GM13976 (cell line): ENCODE data around the gene IFITM10.

Experiments
- DNase-seq: peaks from one replicate; pipeline ENCODE4 v3.0.0; 2012; ENCODE audit warnings: low spot score
- CTCF ChIP-seq: IDR thresholded peaks from 2 replicates; pipeline ENCODE4 v1.5.1; 2012; ENCODE audit warnings: borderline replicate concordance, mild to moderate bottlenecking; ENCODE audit not compliant: insufficient read depth; ENCODE audit errors: extremely low read depth, missing control alignments, control extremely low read depth
- in situ Hi-C: fragments of 300-500 bp; cut with MboI; formaldehyde crosslinking; loops from one replicate; pipeline ENCODE4 v1.12.0; 2022; ENCODE audit warnings: low sequenced_read_pairs, mixed read lengths, inconsistent platforms; ENCODE audit not compliant: unreplicated experiment

The IFITM10 gene

GRCh38 chr11:1754376-1755150 is 4.2 kb upstream of the IFITM10 start:
- in situ Hi-C loops = no loop called here
- no peak for TF ChIP-seq CTCF

GRCh38 chr11:1753929-1754305 is 3.5 kb upstream of the IFITM10 start:
- TF ChIP-seq CTCF = no peak
- in situ Hi-C loops = no loop called here
- no peak for DNase-seq

More at GRCh38 chr11:1754376-1755150, 4.2 kb upstream of the IFITM10 start:
- DNase-seq = no peak

GRCh38 chr11:1753229-1753928 is 3.0 kb upstream of the IFITM10 start:
- no peak for DNase-seq
- no peak for TF ChIP-seq CTCF
- in situ Hi-C loops = no loop called here

- in situ Hi-C loops = no loop called here
- TF ChIP-seq CTCF = no peak
- no peak for DNase-seq
Observed at GRCh38 chr11:1752907-1753228, 2.5 kb upstream of the IFITM10 start.

- in situ Hi-C loops = no loop called here
- DNase-seq = no peak
- TF ChIP-seq CTCF = no peak
Observed at GRCh38 chr11:1751999-1752906, 1.9 kb upstream of the IFITM10 start.

- TF ChIP-seq CTCF = no peak
- in situ Hi-C loops = no loop called here
Observed at GRCh38 chr11:1751531-1751921, 1.1 kb upstream of the IFITM10 start.

More at GRCh38 chr11:1751531-1751921, 1.1 kb upstream of the IFITM10 start:
- no peak for DNase-seq
